HEK293T (cell line): Measurements from ENCODE around the gene CNTN2.

ENCODE experiments used
- CTCF ChIA-PET: fragments of 350-600 bp; formaldehyde crosslinking; extraction: SDS; loops from one replicate; lab custom pipeline; 2021; ENCODE audit warnings: antibody characterized with exemption, inconsistent platforms; lab: Yijun Ruan, JAX
- POLR2A ChIA-PET: fragments of 350-600 bp; formaldehyde crosslinking; extraction: SDS; loops from one replicate; lab custom pipeline; 2020; ENCODE audit warnings: antibody characterized with exemption, inconsistent platforms; lab: Yijun Ruan, JAX
- DNase-seq: peaks from one replicate; pipeline ENCODE4 v3.0.0; 2012; ENCODE audit warnings: mixed read lengths; ENCODE audit errors: extremely low spot score
- ARNT ChIP-seq: fragments of 450-650 bp; IDR thresholded peaks from 2 replicates; pipeline ENCODE4 v1.6.1; 2017; ENCODE audit warnings: mild to moderate bottlenecking
- BHLHE40 ChIP-seq: fragments of 450-650 bp; IDR thresholded peaks from 2 replicates; pipeline ENCODE4 v1.6.1; 2016; ENCODE audit warnings: mild to moderate bottlenecking, moderate library complexity, borderline replicate concordance
- CTBP1 ChIP-seq: fragments of 450-650 bp; IDR thresholded peaks from 2 replicates; pipeline ENCODE4 v1.6.1; 2016; ENCODE audit warnings: borderline replicate concordance
- ELF4 ChIP-seq: fragments of 450-650 bp; IDR thresholded peaks from 2 replicates; pipeline ENCODE4 v1.6.1; 2017; ENCODE audit warnings: antibody characterized with exemption
- FOXA1 ChIP-seq: fragments of 450-650 bp; IDR thresholded peaks from 2 replicates; pipeline ENCODE4 v1.6.1; 2016; ENCODE audit warnings: mild to moderate bottlenecking
- FOXK2 ChIP-seq: fragments of 450-650 bp; IDR thresholded peaks from 2 replicates; pipeline ENCODE4 v1.6.1; 2016; ENCODE audit warnings: mild to moderate bottlenecking
- FOXM1 ChIP-seq: fragments of 450-650 bp; IDR thresholded peaks from 2 replicates; pipeline ENCODE4 v1.6.1; 2017; ENCODE audit warnings: mild to moderate bottlenecking, borderline replicate concordance
- HDGF ChIP-seq: fragments of 450-650 bp; IDR thresholded peaks from 2 replicates; pipeline ENCODE4 v1.6.1; 2017; ENCODE audit warnings: antibody characterized with exemption, borderline replicate concordance
- L3MBTL2 ChIP-seq: fragments of 450-650 bp; conservative IDR thresholded peaks from 2 replicates; pipeline ENCODE4 v1.6.1; 2016; ENCODE audit warnings: mild to moderate bottlenecking
- LEF1 ChIP-seq: fragments of 450-650 bp; IDR thresholded peaks from 2 replicates; pipeline ENCODE4 v1.6.1; 2017; ENCODE audit warnings: mild to moderate bottlenecking, borderline replicate concordance
- NFRKB ChIP-seq: fragments of 450-650 bp; IDR thresholded peaks from 2 replicates; pipeline ENCODE4 v1.6.1; 2016; ENCODE audit warnings: mild to moderate bottlenecking, moderate library complexity
- PKNOX1 ChIP-seq: fragments of 450-650 bp; IDR thresholded peaks from 2 replicates; pipeline ENCODE4 v1.6.1; 2016
- SP1 ChIP-seq: fragments of 450-650 bp; IDR thresholded peaks from 2 replicates; pipeline ENCODE4 v1.6.1; 2017
- SUZ12 ChIP-seq: fragments of 450-650 bp; IDR thresholded peaks from 2 replicates; pipeline ENCODE4 v1.6.1; 2016; ENCODE audit warnings: mild to moderate bottlenecking
- TARDBP ChIP-seq: fragments of 450-650 bp; IDR thresholded peaks from 2 replicates; pipeline ENCODE4 v1.6.1; 2016
- ZNF384 ChIP-seq: fragments of 450-650 bp; IDR thresholded peaks from 2 replicates; pipeline ENCODE4 v1.6.1; 2016

The CNTN2 gene

GRCh38 chr1:205074513-205074912 lies 31.5 kb downstream of the CNTN2 start:
- POLR2A ChIA-PET = interaction anchor here (0.6 kb wide), 1 partner anchor 629 kb away, joined by 3 read pairs; no protein-coding TSS in a partner anchor
- CTCF ChIA-PET = interaction anchor here (3.6 kb wide), 1 partner anchor 13 kb away, joined by 24 read pairs; no protein-coding TSS in a partner anchor
- no peak for DNase-seq
- no peak for TF ChIP-seq SUZ12
- TF ChIP-seq ZNF384 = no peak
- TF ChIP-seq BHLHE40 = no peak
- TF ChIP-seq ELF4 = no peak
- no peak for TF ChIP-seq TARDBP
- no peak for TF ChIP-seq ARNT
- no peak for TF ChIP-seq FOXM1
- TF ChIP-seq FOXA1 = no peak
- no peak for TF ChIP-seq NFRKB
- no peak for TF ChIP-seq L3MBTL2
- TF ChIP-seq SP1 = no peak
- TF ChIP-seq LEF1 = no peak
- TF ChIP-seq FOXK2 = no peak
- no peak for TF ChIP-seq HDGF
- TF ChIP-seq CTBP1 = no peak
- no peak for TF ChIP-seq PKNOX1

GRCh38 chr1:205075642-205076155 lies 32.7 kb downstream of the CNTN2 start:
- ChIA-PET CTCF (interaction anchor here (3.6 kb wide), 1 partner anchor 14 kb away, joined by 24 read pairs; no protein-coding TSS in a partner anchor), POLR2A (no interaction called here)
- no peak for DNase-seq
- TF ChIP-seq L3MBTL2 = no peak

- ChIA-PET CTCF (interaction anchor here (0.6 to 3.6 kb wide), 2 partner anchors 15 to 139 kb away, joined by 3 to 24 read pairs; no protein-coding TSS in a partner anchor), POLR2A (no interaction called here)
- TF ChIP-seq PKNOX1 (no peak), ZNF384 (no peak), SP1 (no peak), FOXA1 (no peak), BHLHE40 (no peak), HDGF (no peak), SUZ12 (no peak), L3MBTL2 (no peak), TARDBP (no peak)
- DNase-seq = no peak
These were observed 33.3 kb downstream of the CNTN2 start for GRCh38 chr1:205076245-205076761.

- CTCF ChIA-PET = interaction anchor here (3.6 kb wide), 1 partner anchor 16 kb away, joined by 24 read pairs; no protein-coding TSS in a partner anchor
- POLR2A ChIA-PET = no interaction called here
- no peak for TF ChIP-seq TARDBP
- TF ChIP-seq NFRKB = no peak
- no peak for DNase-seq
These were observed 34.3 kb downstream of the CNTN2 start for GRCh38 chr1:205077158-205077933.

- ChIA-PET CTCF (interaction anchor here (3.6 kb wide), 1 partner anchor 16 kb away, joined by 24 read pairs; no protein-coding TSS in a partner anchor), POLR2A (no interaction called here)
- TF ChIP-seq NFRKB (no peak), TARDBP (no peak), CTBP1 (no peak), SUZ12 (no peak), LEF1 (no peak), ZNF384 (no peak), BHLHE40 (no peak), PKNOX1 (no peak), ELF4 (no peak), SP1 (no peak), FOXA1 (no peak), ARNT (no peak), FOXM1 (no peak), HDGF (no peak), L3MBTL2 (no peak), FOXK2 (no peak)
- no peak for DNase-seq
These were observed 34.9 kb downstream of the CNTN2 start for GRCh38 chr1:205077934-205078311.

GRCh38 chr1:205082431-205082830 lies 39.4 kb downstream of the CNTN2 start:
- no peak for TF ChIP-seq ARNT
- TF ChIP-seq ZNF384 = no peak
- no peak for TF ChIP-seq FOXA1
- no peak for TF ChIP-seq NFRKB
- no peak for TF ChIP-seq ELF4
- no peak for TF ChIP-seq LEF1
- no peak for TF ChIP-seq FOXK2
- no peak for TF ChIP-seq SP1
- TF ChIP-seq FOXM1 = no peak
- no peak for TF ChIP-seq HDGF
- TF ChIP-seq SUZ12 = no peak
- ChIA-PET POLR2A (no interaction called here), CTCF (interaction anchor here (0.9 to 1.5 kb wide), 2 partner anchors 19 to 21 kb away, joined by 3 to 6 read pairs; no protein-coding TSS in a partner anchor)
- no peak for DNase-seq
